HG02870 (cell line): Measurements from ENCODE around the gene LDLRAD4.

Experiments
- ATAC-seq: cut with Tn5 transposase; IDR thresholded peaks from one replicate; pipeline ENCODE4 v1.9.1; 2021; ENCODE audit warnings: mild to moderate bottlenecking, moderate library complexity; ENCODE audit not compliant: unreplicated experiment

LDLRAD4 gene

DNA sequence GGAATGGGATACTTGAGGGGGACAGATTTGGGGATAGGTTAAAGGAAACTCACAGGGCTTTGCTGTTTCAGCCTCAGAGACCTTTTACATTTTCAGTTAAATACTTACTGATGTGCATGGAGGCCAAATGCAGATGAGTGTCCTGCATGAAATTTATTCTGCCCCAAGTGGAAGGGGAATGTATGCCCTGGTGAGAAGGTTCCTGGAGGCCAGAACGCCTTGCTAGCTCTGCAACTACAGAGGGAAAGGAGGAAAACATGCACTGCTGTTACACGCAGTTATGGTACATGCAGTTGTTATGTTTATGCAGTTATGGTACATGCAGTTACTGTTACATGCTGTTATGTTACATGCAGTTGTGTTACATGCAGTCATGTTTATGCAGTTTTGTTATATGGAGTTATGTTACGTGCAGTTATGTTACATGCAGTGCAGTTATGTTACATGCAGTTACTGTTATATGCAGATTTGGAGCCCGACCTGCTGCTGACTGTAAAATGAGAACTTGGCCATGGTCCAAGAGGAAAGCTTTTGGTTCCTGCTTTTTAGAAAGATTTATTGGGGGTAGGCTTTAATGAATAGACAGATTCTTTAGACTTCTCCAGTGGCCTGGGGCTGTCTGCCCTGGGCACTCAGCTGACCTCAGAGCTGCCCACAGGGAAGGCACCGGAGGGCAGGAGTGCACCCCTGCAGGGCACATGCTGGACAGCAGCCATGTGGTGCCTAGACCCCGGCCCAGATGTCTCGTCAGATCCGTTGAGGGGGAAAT is 84.1 kb downstream of the LDLRAD4 start:
- no peak for ATAC-seq

DNA sequence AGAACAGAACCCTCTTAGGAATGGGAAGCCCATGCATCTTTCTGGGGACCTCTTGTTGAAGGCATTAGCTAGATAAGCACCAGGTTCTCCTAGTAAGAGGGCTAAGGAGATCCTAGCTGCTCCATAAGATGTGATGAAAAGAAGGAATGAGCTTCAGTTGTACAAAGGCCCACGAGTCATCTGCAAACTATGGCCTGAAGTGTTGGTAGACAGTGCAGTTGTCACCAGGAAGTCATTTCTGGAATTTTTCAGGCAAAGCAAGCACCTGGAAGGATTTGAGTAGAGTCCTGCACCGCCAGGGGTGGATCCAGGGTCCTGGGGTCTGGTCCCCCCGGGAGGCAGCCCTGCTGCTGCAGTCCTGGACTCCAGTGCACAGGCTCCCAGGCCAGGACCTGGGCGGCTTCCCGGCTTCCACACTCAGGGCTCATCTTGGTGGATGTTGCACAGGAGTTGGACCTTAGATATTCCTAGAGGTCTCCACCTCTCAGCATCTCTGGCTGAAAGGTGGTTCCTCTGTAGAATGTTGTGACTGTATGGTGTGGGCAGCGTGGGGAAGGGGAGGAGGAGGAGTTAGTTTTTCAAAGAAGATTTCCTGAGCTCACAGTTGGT is 85.3 kb downstream of the LDLRAD4 start:
- no peak for ATAC-seq

DNA sequence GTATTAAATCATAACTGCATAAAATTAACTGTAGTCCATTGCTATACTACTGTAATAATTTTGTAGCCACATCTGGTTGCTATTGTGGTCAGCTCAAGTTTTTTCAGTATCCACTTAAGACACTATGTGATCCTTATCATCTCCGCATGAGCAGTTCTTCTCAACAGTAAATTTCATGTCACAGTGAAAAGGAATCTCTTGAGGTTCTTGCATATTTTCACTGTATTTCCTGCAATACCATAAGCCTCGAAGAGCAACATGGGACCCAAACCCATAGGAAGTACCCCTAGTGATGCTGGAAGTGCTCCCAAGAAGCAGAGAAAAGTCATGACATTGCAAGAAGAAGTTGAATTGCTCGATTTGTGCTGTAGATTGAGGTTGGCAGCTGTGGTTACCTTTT is 86.7 kb downstream of the LDLRAD4 start:
- no peak for ATAC-seq

DNA sequence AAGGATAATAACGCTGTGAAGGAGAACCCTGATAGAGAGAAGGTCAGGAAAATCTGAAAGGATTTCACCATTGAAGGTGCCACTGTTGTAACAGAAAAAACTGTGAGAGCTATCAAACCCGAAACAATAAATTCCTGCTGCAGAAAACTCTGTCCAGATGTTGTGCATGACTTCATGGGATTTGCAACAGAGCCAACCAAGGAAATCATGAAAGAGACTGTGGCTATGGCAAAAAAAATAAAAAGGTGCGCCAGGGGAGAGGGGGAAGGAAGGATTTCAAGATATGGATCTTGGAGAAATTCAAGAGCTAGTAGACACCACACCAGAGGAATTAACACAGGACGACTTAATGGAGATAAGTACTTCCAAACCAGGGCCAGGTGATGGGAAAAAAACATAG is 88.0 kb downstream of the LDLRAD4 start:
- ATAC-seq, result no peak

DNA sequence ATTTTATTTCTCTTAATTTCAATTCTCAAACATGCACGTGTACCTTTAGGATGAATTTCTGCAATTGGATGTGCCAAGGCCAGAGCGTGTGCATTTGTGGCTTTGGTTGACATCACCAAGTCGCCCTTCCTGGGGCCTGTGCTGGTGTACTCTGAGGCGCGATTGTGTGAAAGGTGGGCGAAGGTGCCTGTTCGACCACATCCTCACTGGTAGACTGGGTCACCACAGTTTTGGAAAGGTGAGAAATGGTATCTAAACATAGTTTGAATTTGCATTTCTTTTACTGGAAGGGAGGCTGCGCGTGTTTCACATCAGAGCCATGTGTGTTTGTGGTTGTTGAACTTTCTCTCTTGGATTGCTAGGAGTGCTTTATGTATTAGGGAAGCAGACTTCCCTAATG is 89.8 kb downstream of the LDLRAD4 start:
- no peak for ATAC-seq

DNA sequence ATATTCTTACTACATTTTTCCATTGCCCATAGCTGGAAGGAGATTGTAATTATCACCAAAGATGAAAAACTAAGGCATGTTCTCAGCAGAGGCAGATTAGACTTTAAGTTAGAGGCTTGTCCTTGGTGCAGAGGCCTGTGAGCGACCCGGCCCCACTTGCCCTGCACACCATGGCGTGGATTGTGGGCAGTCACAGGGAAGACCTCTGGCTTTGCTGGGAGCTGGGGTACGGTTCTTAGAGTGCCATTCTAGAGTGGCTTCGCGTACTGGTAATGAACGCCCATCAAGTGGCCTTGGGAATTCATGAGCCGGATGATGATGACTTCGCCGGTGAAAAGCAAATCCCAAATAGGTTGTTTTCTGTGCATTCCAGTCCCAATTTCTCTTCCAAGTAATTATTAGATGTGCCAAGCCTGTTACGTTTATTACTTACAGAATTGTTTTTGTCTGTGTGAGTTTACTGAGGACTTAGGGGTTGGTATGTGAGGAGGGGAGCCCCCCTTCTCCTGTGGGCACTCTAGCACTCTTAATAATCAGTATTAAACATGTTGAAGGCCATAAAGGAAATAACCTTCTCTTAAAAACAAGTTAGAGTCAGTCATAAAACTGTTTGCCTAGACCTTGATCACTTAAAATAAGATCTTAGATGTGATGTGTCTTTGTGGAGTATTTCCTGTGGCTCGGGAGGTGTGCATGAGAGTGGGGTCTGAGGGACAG is 90.6 kb downstream of the LDLRAD4 start:
- ATAC-seq, result no peak

DNA sequence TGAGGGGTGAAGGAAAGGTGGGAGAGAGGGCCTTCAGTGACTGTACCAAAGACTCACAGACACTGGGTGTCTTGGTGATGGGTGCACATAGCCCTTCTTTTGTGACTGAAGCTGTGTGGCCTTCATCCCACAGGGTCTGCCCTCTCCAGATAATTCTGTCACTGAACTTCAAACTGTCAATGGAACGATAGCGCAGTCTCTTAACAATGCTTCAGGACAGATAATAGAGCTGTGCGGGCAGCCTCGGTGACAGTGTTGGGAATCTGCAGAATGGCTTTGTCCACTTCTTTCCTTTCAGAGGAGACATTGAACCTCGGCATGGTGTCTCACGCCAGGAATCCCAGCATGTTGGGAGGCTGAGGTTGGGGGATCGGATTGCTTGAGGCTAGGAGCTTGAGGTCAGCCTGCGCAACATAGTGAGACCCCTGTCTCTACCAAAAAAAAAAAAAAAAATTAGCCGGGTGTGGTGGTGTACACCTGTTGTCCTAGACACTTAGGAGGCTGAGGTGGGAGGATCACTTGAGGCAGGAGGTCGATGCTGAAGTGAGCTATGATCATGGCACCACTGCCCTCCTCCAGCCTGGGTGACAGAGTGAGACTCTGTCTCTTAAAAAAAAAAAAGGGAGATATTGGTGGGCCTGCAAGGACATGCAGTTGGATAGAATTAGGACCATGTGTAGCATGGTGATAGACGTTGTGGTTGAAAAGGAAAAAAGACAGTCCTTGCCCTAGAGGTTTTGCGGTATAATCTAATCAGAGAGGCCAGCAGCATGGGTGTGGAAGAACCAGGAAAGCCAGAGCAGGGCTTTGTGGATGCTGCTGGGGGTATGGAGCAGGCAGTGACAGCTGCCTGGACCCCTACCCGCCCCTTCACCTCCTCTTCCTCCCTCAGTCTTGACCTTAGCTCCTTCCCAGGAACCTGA is 91.4 kb downstream of the LDLRAD4 start:
- ATAC-seq, result no peak

DNA sequence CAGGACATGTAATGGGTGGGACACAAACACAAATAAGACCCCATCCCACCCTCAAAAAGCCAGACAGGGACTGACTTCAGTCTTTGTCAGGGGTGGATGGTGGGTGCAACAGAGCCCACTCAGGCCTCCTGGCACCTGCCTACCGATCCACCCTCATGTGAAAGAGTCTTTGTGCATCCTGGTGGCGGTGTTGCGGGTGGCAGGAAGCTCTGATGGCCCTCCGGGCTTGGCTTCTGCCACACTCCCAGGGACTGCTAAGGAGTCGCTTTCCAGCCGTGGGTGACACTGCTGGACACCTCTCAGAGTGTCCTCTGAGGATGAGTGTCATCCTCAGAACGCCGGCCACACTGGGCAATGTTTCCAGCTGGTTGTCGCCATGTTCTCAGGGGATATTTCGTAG is 92.6 kb downstream of the LDLRAD4 start:
- ATAC-seq, result no peak

DNA sequence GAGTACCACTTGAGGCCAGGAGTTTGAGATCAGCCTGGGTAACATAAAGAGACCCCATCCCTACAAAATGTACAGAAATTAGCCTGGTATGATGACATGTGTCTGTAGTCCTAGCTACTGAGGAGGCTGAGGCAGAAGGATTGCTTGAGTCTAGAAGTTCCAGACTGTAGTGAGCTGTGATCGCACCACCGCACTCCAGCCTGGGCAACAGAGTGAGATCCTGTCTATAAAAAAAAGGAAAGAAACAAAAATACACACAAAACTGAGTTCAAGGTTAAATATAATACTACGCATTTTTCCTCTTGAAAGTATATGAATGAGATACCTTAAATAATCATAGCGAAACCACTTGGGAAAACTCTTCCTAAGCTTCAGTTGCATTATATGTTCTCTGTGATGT is 94.0 kb downstream of the LDLRAD4 start:
- ATAC-seq, result no peak

DNA sequence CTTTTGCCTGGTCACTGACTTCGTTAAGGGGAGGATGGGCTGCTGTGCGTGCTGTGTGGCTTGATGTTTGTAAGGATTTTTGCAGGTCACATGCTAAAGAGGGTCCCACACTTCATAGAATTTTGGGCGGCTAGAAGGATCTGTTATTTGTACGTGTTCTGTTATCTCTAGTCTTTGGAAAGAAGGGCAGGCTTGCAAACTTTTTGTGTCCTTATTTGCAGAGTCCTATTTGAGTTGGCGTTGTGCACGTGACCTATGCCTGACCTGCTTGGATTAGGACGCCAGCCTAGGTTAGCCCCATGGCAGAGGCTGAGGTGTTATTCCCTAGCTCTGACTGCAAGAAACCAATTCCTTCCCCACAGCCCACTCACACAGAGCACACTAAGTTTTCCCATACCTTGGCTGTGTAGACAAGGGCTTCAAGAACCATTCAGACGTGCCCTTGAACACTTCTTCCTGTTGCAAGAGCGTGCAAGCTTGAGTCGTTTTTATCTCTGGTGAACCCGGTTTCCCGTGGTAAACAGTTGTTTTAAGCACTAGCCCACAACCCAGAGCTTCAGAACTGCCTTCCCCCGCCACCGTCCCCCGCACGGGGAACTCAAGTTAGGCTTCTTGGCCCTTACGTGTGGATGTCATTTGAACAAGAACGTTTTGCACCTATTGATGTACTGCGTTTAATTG is 94.6 kb downstream of the LDLRAD4 start:
- no peak for ATAC-seq

DNA sequence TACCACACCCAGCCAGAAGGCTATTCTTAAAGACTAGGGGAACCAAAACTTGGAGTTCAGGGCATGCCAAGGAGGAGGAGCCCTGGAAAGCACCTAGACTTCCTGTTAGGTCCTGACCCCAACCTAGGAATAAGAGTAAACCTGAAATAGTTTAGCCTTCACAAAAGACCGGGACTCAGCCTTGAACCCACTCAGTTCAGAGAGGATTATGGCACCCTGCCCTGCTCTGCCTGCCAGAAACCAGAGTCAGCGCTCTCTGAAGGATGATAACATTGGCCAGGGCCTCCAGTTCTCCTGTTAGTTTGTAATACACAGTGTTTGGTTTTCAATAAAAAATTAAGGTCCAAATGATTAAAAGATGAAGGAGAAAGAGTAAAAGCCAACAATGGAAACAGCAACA is 96.4 kb downstream of the LDLRAD4 start:
- no peak for ATAC-seq

DNA sequence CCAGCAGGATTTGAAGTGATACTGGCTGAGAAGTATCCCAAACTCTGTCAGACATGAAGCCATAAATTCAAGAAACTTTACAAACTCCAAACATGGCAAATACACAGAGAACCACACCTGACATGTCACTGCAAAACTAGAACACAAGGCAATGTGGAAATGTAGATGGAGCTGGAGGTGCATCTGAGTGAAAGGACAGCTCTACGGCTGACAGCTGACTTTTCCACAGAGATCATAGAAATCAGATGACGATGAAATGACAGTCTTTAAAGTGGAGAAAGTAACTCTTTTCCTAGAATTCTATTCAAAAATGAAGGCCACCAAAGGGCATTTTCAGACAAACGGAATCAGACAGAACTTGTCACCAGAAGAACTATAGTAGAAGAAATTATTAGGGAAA is 97.5 kb downstream of the LDLRAD4 start:
- no peak for ATAC-seq

DNA sequence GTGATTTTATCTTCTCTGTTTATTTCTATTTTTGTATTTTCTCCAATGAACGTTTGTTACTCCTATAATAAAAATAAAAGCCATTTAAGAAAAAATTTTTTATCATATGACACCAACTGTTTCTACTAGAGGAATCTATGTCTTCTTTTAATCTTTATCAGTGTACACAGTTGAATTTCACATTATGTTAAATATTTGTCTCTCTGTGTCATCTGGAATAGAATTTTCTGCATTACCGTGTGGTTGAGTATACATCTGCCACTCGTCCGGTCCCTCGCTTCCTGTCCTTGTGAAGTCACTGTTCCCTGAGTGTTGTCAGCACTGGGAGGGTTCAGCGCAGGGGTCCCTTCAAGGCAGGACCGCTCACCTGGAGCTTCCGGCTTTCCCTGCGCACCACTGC is 99.2 kb downstream of the LDLRAD4 start:
- no peak for ATAC-seq

DNA sequence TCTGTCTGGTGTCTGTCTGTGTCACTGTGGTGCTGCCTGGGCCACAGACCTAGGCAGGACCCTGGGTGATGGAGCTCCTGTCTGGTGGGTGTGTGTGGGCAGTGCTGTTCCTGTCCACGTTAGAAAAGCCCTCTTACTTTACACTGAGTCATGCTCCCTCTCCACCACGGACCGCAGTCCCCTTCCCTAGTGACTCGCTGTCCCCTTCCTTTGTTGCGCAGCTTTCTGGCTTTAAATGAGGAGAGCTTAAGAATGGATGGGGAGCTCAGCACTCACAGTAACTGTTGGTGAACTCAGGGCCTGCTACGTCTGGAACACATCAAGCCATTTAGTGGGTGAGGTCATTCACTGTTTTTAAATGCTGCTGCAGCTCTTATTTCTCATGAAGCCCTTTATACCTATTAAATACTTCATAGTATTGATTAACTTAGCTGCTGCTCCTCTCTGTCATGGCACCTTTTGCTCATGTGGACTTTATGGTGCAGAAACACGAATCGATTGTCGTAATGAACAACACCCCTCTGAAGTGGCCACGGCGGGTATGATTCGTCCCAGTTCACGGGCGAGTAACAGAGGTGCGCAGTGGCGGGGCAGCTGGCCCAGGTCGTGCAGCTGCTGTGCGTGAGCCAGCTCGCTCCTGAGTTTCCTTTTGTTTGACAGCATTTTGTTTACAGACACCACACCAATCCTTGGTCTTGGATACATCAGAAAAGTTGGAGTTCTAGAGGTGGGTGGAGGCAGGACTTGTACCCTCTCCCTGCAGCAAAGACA is 100.4 kb downstream of the LDLRAD4 start:
- ATAC-seq, result no peak

DNA sequence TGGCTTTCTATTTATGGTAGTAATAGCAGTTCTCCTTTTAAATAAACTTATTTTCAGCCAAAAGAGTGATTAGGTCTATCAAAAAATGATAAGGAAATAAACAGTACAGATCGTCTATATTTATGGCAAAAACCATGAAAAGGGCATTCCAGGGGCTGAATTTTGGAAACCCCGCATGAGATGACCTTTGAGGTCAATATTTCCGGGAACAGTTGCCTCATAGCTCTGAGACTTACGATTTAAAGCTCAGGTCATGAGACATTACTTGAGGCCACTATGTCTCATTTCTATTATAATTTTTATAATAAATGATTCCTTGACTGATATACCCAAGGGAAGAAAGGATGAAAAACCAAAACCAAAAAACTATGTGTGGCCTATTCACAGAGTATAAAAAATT is 101.1 kb downstream of the LDLRAD4 start:
- no peak for ATAC-seq

DNA sequence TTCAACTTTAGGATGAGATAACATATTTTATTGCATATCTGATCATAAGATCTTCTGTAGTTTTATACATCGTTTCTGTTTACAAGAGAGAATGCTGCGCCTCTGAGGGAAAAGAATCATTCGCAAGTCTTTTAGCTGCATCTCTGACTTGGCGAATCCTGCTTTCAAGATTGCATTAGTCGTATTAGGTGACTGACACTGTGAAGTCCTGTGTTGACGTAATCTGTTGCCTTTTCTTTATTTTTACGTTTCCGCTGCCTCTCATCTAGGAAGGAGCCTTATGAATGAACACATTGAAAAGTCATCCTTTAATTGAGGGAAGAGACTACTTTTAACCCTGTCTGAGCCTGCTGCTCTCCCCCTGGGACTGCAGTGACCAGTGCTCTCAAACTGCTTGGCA is 101.5 kb downstream of the LDLRAD4 start:
- no peak for ATAC-seq

DNA sequence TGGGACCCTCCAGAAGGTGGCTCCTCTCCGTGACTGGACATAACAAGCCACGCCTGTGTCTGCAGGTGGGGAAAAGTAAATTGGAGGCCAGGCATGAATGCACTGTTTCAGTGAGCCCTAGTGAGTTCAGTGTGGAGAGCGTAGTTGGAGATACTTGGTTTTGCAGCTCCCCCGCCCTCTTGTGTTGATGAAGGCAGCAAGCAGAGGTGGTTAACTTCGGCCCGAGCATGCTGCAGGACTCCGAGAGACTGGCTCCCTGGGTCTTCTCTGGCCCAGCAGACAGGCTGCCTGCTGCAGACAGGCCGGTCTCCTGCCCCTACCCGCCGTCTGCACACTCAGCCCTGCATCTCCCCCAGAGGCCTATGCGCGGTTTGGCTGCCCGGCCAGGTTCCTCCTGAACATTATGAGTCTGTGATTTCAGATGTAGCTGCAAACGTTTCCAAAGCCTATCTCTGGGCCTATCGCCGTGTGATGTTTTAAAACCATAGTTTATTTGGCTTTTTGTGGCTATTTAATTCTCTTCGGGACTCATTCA is 102.4 kb downstream of the LDLRAD4 start:
- no peak for ATAC-seq

DNA sequence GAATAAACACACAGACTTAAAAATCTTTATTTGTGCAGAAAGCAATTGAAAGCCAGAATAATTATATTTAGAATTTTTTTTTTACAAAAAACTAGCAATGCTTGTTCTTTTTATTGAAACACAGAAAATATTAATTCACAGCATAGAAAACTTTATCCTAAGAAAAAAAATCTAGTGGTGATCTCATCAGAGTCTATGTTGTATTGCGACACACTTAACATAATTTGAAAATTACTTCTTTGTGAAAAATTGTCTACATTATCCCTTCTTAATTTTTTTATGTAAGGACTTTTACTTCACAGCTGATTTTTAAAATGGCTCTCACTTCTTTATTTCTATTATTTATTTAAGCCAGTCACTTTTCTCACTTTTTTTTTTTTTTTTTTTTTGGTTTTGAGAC is 103.4 kb downstream of the LDLRAD4 start:
- ATAC-seq, result no peak

DNA sequence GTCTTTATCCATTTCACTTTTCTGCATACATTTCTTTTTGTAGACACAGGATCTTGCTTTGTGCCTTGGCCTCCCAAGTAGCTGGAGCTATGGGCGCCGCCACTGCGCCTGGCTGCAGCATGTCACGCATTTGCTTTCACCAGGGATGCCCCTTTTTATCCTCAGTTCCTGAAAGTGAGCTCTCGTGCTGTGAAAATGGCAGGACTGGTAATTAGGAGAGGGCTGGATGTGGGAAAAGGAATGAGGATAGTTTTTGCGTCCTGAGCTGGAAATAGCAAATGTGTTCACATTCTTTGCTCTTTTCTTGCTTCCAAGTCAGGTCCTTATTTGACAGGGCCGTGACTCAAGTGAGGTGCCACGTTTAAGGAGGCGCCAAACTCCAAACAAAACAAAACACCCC is 104.6 kb downstream of the LDLRAD4 start:
- no peak for ATAC-seq

DNA sequence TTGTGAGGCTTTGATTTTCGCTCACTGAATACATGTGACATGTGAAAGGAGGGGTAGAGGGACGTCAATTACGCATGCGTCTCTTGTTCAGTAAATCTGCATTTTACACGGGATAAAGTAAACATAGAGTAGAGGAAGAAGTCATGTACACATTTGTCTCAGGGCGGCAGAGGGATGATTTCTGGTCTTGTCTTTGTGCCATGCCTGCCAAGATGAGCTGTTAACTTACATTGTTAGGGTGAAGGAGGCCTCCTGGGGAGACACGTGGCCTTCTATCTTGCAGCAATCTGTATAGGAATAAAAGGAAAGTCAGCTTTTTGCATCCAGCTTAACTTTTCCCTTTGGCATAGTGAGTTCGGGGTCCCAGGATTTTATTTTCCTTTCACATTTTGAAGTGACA is 106.3 kb downstream of the LDLRAD4 start:
- ATAC-seq, result no peak
